Heart right ventricle (tissue), 16 donors: Measurements from ENCODE around the gene WWP2. TPM values are rescaled to one million over a fixed set of nuclear protein-coding genes. Genes with fewer than 3 reads are reported as not detected.

Experiments used
- ATAC-seq, 8 donors: fragments of 200-7000 bp; cut with Tn5 transposase; one replicate each; pipeline ENCODE4 v1.9.1; 2020; ENCODE audit warnings: mild to moderate bottlenecking in 8 of 8, moderate library complexity in 8 of 8, moderate number of reproducible peaks in 1 of 8
- DNase-seq, 2 donors: peaks; one replicate each; pipeline ENCODE4 v3.0.0-alpha.2; 2020
- H3K27ac ChIP-seq, 10 donors: fragments of 200-600 bp; sonication (generic) in 2 of 10; one replicate each; pipeline versions ENCODE4 v1.5.0 to v1.8.0; 2020 to 2022; ENCODE audit warnings: mild to moderate bottlenecking in 3 of 10
- H3K27me3 ChIP-seq, 7 donors: fragments of 200-600 bp; one replicate each; pipeline ENCODE4 v1.8.0; 2021 to 2022; ENCODE audit warnings: mild to moderate bottlenecking in 2 of 7
- H3K36me3 ChIP-seq, 9 donors: fragments of 200-600 bp; sonication (generic) in 1 of 9; one replicate each; pipeline versions ENCODE4 v1.5.0 to v1.8.0; 2020 to 2022; ENCODE audit warnings: mild to moderate bottlenecking in 2 of 9
- H3K4me1 ChIP-seq, 9 donors: fragments of 200-600 bp; sonication (generic) in 1 of 9; one replicate each; pipeline versions ENCODE4 v1.5.0 to v1.8.0; 2020 to 2022; ENCODE audit warnings: mild to moderate bottlenecking in 4 of 9
- H3K4me3 ChIP-seq, 10 donors: fragments of 200-600 bp; sonication (generic) in 2 of 10; one replicate each; pipeline versions ENCODE4 v1.5.0 to v1.8.0; 2020 to 2022; ENCODE audit warnings: mild to moderate bottlenecking in 7 of 10, moderate library complexity in 2 of 10
- H3K9me3 ChIP-seq, 11 donors: fragments of 200-600 bp in 10 of 11; sonication (generic) in 2 of 11; one replicate each; pipeline versions ENCODE4 v1.5.0 to v1.8.0; 2013 to 2022; ENCODE audit warnings: mild to moderate bottlenecking in 2 of 11, control low read depth in 1 of 11, moderate library complexity in 1 of 11
- CTCF ChIP-seq, 9 donors: fragments of 200-600 bp; sonication (generic) in 2 of 9; IDR thresholded peaks; one replicate each; pipeline versions ENCODE4 v1.5.0 to v1.8.0; 2021 to 2022; ENCODE audit warnings: antibody characterized with exemption in 9 of 9, mild to moderate bottlenecking in 5 of 9, moderate library complexity in 1 of 9
- WGBS, 2 donors: extraction: QIAGEN DNeasy Blood & Tissue Kit; methylation state at CpG; one replicate each; pipeline ENCODE4 v1.1.7; 2013; ENCODE audit warnings: inconsistent platforms in 1 of 2; 5-methylcytosine and 5-hydroxymethylcytosine counted together
- intact Hi-C, 10 donors: fragments of 100-400 bp; cut with DNase I; formaldehyde crosslinking; loops; one replicate each; pipeline versions ENCODE4 v1.11.1 to v1.14.2; 2022
- polyA plus RNA-seq, 2 donors: library from polyadenylated mRNA; stranded (reverse); fragments of 200-250 nt; gene quantifications; one replicate each; pipeline ENCODE4 v1.2.3, GENCODE V29; 2013
- total RNA-seq, 10 donors: library from RNA; stranded (reverse); fragmentation: NEBNext Ultra II Directional in 3 of 10; extraction: Animal tissue kit (Norgen Biotek cat#: 25700) in 3 of 10; gene quantifications; one replicate each; pipeline versions ENCODE4 v1.2.1 to v1.2.4, GENCODE V29; 2021 to 2023
- donor health status: Arrhythmogenic right ventricular cardiomyopathy.
- donor health status: ischemic (EF 13 %, LVEDD 7.1; RV severe dilation, severe dysfunction).
- donor health status: healthy with polysubstance abuse.
- donor health status: DM: no; HTN: yes; CAD: no.
- donor health status: DM: no; HTN: no; CAD: no.
- donor health status: ischemic (EF 25% LVEDD 6.9; RV normal size, moderate dysfunction).
- donor health status: ischemic (EF 25% LVEDD 5.7; RV mildly dilated, moderate dysfunction).
- donor health status: healthy.
- donor health status: DM: yes; HTN: yes; CAD: no.
- donor health status: Ischemic cardiomyopathy.
- donor health status: ischemic (EF 35%, LVEDD 5.7; RV mildly dilated, moderate dysfunction).
- donor health status: nonischemic (EF 11% LVEDD 7.7; RV severe dilation, severe dysfunction).
- donor health status: DM: yes; HTN: yes; CAD: no.
- donor health status: PGD.
- donor health status: ischemic (EF 29% LVEDD 5.4; RV normal size, mild dysfunction).
- donor health status: nonischemic (EF 23%, LVEDD 6.1; RV moderate dilation, normal function).

The WWP2 gene
- total and polyA plus RNA-seq, 12 donors, result 9.0 to 31.1 (median 20.7) TPM

- H3K27me3 ChIP-seq, result no peaks in the 10 kb centered on the region
- intact Hi-C loops, result no loop called here
- no peak for TF ChIP-seq CTCF (IDR thresholded peaks at IDR 0.05)
- H3K27ac ChIP-seq, result no peak overlapping the region
- no peak overlapping the region for H3K4me3 ChIP-seq
- peaks cover 0 to 48% (median 24%) of the 10 kb centered on the region in 9 donors for H3K36me3 ChIP-seq
- peaks cover 0 to 21% (median 13%) of the 10 kb centered on the region in 11 donors for H3K9me3 ChIP-seq
- no peak for DNase-seq
- H3K4me1 ChIP-seq, result no peaks in the 10 kb centered on the region
- WGBS, 2 donors, result 94% methylated on average over 10 of the region's 10 CpGs
- ATAC-seq, result no peak
Observed at GRCh38 chr16:69880640-69881133, 118.6 kb downstream of the WWP2 start.

DNA sequence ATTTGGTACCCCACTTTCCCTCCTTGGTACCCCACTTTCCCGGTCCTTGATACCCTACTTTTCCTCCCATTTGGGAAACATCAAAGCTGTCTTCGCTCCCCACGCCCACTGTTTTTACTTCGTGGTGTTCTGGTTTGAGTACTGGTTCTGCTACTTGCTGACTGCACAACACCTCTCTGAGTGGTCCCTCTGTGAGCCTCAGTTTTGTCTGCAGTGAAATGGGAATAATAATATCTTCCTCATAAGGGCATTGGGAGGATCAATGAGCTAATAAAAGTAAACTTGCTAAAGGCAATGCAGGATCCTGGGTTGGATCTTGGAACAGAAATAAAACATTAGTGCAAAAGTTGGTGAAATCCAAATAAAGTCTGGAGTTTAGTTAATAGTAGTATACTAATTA, 119.0 kb downstream of the WWP2 start:
- Histone ChIP-seq H3K27ac (no peak overlapping the region), H3K36me3 (peaks cover 0 to 43% (median 22%) of the 10 kb centered on the region in 9 donors), H3K4me3 (no peak overlapping the region), H3K27me3 (no peaks in the 10 kb centered on the region), H3K9me3 (peaks cover 0 to 18% (median 12%) of the 10 kb centered on the region in 11 donors), H3K4me1 (no peaks in the 10 kb centered on the region)
- TF ChIP-seq CTCF (IDR thresholded peaks at IDR 0.05), result no peak
- WGBS, 2 donors, result 94 to 95% methylated on average over 4 of the region's 4 CpGs
- no peak for ATAC-seq
- DNase-seq, result no peak
- intact Hi-C loops, result no loop called here

GRCh38 chr16:69883744-69884143, 121.6 kb downstream of the WWP2 start:
- H3K27me3 ChIP-seq, result no peaks in the 10 kb centered on the region
- peaks cover 0 to 3% (median 0%) of the 10 kb centered on the region in 11 donors for H3K9me3 ChIP-seq
- H3K4me1 ChIP-seq, result no peaks in the 10 kb centered on the region
- DNase-seq (no peak), ATAC-seq (no peak)
- H3K36me3 ChIP-seq, result peaks cover 0 to 30% (median 11%) of the 10 kb centered on the region in 9 donors
- no peak overlapping the region for H3K27ac ChIP-seq
- WGBS, 2 donors, result 96% methylated on average over 5 of the region's 5 CpGs
- TF ChIP-seq CTCF (IDR thresholded peaks at IDR 0.05), result no peak
- intact Hi-C loops, result no loop called here
- no peak overlapping the region for H3K4me3 ChIP-seq

DNA sequence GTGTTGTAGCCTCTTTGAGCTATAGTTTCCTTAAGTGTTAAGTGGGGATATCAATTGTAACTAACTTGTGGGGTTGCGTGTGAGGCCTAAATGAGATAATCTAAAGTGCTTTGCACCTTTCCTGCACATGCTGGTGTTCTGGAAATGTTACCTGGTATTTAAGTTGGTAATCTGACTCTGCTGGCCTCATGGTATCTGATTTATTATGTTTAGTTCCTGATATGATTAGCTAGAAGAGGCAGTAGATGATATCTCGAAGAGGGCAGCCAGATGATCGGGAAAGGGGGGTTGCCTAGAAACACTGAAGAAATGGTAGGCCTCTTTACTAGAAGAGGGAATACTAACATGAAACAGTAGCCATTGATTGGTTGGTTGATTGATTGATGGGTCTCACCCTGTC, 123.6 kb downstream of the WWP2 start:
- Histone ChIP-seq H3K9me3 (peaks cover 0 to 3% (median 0%) of the 10 kb centered on the region in 11 donors), H3K4me3 (no peak overlapping the region), H3K36me3 (peaks cover 0 to 34% (median 13%) of the 10 kb centered on the region in 9 donors), H3K27me3 (no peaks in the 10 kb centered on the region), H3K27ac (no peak overlapping the region), H3K4me1 (peaks cover 0 to 14% (median 12%) of the 10 kb centered on the region in 9 donors)
- ATAC-seq (no peak), DNase-seq (no peak)
- 96 to 97% methylated on average over 3 of the region's 3 CpGs for WGBS, 2 donors
- intact Hi-C loops, result loop anchor here in 1 of 10 donors (5.0 kb wide), 1 partner anchor 42 kb away; no protein-coding TSS in a partner anchor
- no peak for TF ChIP-seq CTCF (IDR thresholded peaks at IDR 0.05)
